GM23248 (cell line): ENCODE measurements around the gene ETS1. TPM values are rescaled to one million over a fixed set of nuclear protein-coding genes. Genes with fewer than 3 reads are reported as not detected.

ENCODE experiments used
- DNase-seq: peaks from one replicate; pipeline ENCODE4 v3.0.0-alpha.2; 2015
- H2AFZ ChIP-seq: fragments of 200-600 bp; sonication (generic); 2 replicates; pipeline ENCODE4 v1.6.1; 2016; ENCODE audit warnings: antibody characterized with exemption
- H3F3A ChIP-seq: fragments of 200-600 bp; sonication (generic); 2 replicates; pipeline ENCODE4 v1.6.1; 2016; ENCODE audit warnings: mild to moderate bottlenecking, antibody characterized with exemption, mixed run types; ENCODE audit not compliant: insufficient read depth
- H3K27ac ChIP-seq: fragments of 200-600 bp; sonication (generic); 2 replicates; pipeline ENCODE4 v1.5.1; 2016; ENCODE audit warnings: mild to moderate bottlenecking
- H3K27me3 ChIP-seq: fragments of 200-600 bp; sonication (generic); replicated peaks from 2 replicates; pipeline ENCODE4 v1.6.1; 2016; ENCODE audit warnings: mild to moderate bottlenecking; ENCODE audit not compliant: insufficient read depth
- H3K36me3 ChIP-seq: fragments of 200-600 bp; sonication (generic); 2 replicates; pipeline ENCODE4 v1.6.1; 2016; ENCODE audit warnings: low read depth, mild to moderate bottlenecking
- H3K4me1 ChIP-seq: fragments of 200-600 bp; sonication (generic); 2 replicates; pipeline ENCODE4 v1.6.1; 2016; ENCODE audit warnings: mild to moderate bottlenecking; ENCODE audit not compliant: insufficient read depth
- H3K4me2 ChIP-seq: fragments of 200-600 bp; sonication (generic); one replicate; pipeline ENCODE4 v1.6.1; 2016; ENCODE audit warnings: mild to moderate bottlenecking; ENCODE audit not compliant: unreplicated experiment
- H3K4me3 ChIP-seq: fragments of 200-600 bp; sonication (generic); 2 replicates; pipeline ENCODE4 v1.5.1; 2016; ENCODE audit warnings: mild to moderate bottlenecking
- H3K79me2 ChIP-seq: fragments of 200-600 bp; sonication (generic); 2 replicates; pipeline ENCODE4 v1.6.1; 2016; ENCODE audit warnings: mild to moderate bottlenecking; ENCODE audit not compliant: insufficient read depth
- H3K9ac ChIP-seq: fragments of 200-600 bp; sonication (generic); 2 replicates; pipeline ENCODE4 v1.6.1; 2016; ENCODE audit warnings: mild to moderate bottlenecking
- H3K9me2 ChIP-seq: fragments of 200-600 bp; sonication (generic); 2 replicates; pipeline ENCODE4 v1.6.1; 2016; ENCODE audit warnings: mixed run types, mild to moderate bottlenecking, moderate library complexity; ENCODE audit not compliant: insufficient read depth
- H3K9me3 ChIP-seq: fragments of 200-600 bp; sonication (generic); one replicate; pipeline ENCODE4 v1.6.1; 2017; ENCODE audit warnings: low read depth
- H4K20me1 ChIP-seq: fragments of 200-600 bp; sonication (generic); 2 replicates; pipeline ENCODE4 v1.6.0; 2016; ENCODE audit not compliant: insufficient read depth
- EZH2 ChIP-seq: fragments of 200-600 bp; sonication (generic); IDR thresholded peaks from 2 replicates; pipeline ENCODE4 v1.6.1; 2018; ENCODE audit warnings: antibody characterized with exemption, mild to moderate bottlenecking; ENCODE audit not compliant: insufficient read depth, poor library complexity, severe bottlenecking
- EZH2phosphoT487 ChIP-seq: fragments of 200-600 bp; sonication (generic); IDR thresholded peaks from 2 replicates; pipeline ENCODE4 v1.6.1; 2018; ENCODE audit warnings: antibody characterized with exemption, moderate library complexity, mild to moderate bottlenecking, low read depth; ENCODE audit not compliant: insufficient read depth
- WGBS, 2 experiments: methylation state at CpG; one replicate each; pipeline ENCODE4 v1.1.6; 2015 to 2017; ENCODE audit warnings: low lambda C conversion rate in 2 of 2, low coverage in 1 of 2; ENCODE audit errors: missing lambda C conversion rate in 2 of 2; 5-methylcytosine and 5-hydroxymethylcytosine counted together
- in situ Hi-C: fragments of 300-500 bp; cut with MboI; formaldehyde crosslinking; loops from 2 replicates; pipeline ENCODE4 v1.15.0; 2020
- polyA plus RNA-seq: library from polyadenylated mRNA; unstranded; fragments of >200 nt; fragmentation: Nextera tagmentation; extraction: Ambion mirVana; gene quantifications from 2 replicates; pipeline ENCODE4 v1.2.1, GENCODE V29; 2016
- total RNA-seq: library from RNA; depleted of rRNA; stranded (reverse); fragments of >200 nt; shearing (Covaris generic); gene quantifications from 2 replicates; pipeline ENCODE4 v1.2.3, GENCODE V29; 2014

Gene ETS1
- total and polyA plus RNA-seq, 2 experiments from 2014 or later = 19.9 to 61.0 TPM

GRCh38 chr11:128483211-128483788 lies 104.1 kb downstream of the ETS1 start:
- H3K36me3 ChIP-seq = peaks cover 68% of the 10 kb centered on the region
- in situ Hi-C loops = no loop called here

DNA sequence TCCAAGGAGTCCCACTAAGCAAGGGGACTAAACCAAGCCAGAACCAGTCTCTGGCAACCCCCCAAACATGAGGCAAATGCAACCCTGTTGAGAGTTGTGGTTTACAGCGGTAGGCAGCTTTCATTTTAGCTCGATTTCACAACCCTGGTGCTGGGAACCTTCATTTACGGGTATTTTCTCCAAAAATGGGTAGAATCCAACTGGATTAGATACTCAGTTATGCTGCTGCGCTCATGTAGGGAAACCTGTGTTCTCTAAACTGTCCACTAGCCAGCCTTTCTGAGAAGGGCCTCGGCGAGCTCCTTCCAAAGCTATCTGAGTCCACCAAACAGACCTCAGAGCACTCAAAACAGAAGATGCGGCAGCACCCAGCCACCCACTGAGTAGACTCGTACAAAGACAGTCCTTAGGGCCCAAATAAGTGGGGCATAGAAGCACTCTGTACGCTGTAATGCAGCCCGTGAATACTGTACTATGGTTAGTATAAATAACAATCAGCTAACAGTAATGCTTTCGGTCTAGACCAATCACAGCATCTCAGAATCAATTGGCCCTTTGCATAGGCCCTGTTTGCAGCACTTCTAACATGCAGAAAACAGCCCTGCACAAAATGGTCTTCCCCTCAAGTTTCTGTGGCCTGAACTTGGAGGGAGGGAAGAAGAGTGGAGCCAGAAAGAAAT lies 104.7 kb downstream of the ETS1 start:
- no peak for TF ChIP-seq EZH2phosphoT487
- no peak for TF ChIP-seq EZH2
- H2AFZ ChIP-seq = no peak overlapping the region
- H3K4me1 ChIP-seq = peaks cover 59% of the 10 kb centered on the region
- peak overlapping the region; percentile 31 for H3K4me2 ChIP-seq
- peak; percentile 76 for DNase-seq
- H4K20me1 ChIP-seq = no peaks in the 10 kb centered on the region
- no peaks in the 10 kb centered on the region for H3K9me3 ChIP-seq
- H3K36me3 ChIP-seq = peaks cover 67% of the 10 kb centered on the region
- peak overlapping the region; percentile 53 for H3K9ac ChIP-seq
- H3K79me2 ChIP-seq = peaks cover 98% of the 10 kb centered on the region
- in situ Hi-C loops = no loop called here
- 48% methylated on average over 11 of the region's 11 CpGs for WGBS, 2 experiments
- H3K27ac ChIP-seq = peak overlapping the region; percentile 66
- H3K27me3 ChIP-seq = no peaks in the 10 kb centered on the region
- H3K9me2 ChIP-seq = no peaks in the 10 kb centered on the region
- H3K4me3 ChIP-seq = peak overlapping the region; percentile 1; the same call in 1 of the 2 replicates
- H3F3A ChIP-seq = peaks cover 73% of the 10 kb centered on the region

More at GRCh38 chr11:128483211-128483788, 104.1 kb downstream of the ETS1 start:
- DNase-seq = no peak
- Histone ChIP-seq H4K20me1 (no peaks in the 10 kb centered on the region), H3K9ac (peak overlapping the region; percentile 53; the same call in 1 of the 2 replicates), H2AFZ (no peak overlapping the region), H3K27ac (peak overlapping the region; percentile 66), H3K4me1 (peaks cover 62% of the 10 kb centered on the region), H3K4me3 (no peak overlapping the region), H3K79me2 (peaks cover 98% of the 10 kb centered on the region), H3F3A (peaks cover 75% of the 10 kb centered on the region), H3K9me3 (no peaks in the 10 kb centered on the region), H3K27me3 (no peaks in the 10 kb centered on the region), H3K4me2 (peak overlapping the region; percentile 31), H3K9me2 (no peaks in the 10 kb centered on the region)
- 92 to 94% methylated on average over 7 of the region's 7 CpGs for WGBS, 2 experiments
- TF ChIP-seq EZH2phosphoT487 (no peak), EZH2 (no peak)

GRCh38 chr11:128482092-128482491 lies 105.3 kb downstream of the ETS1 start:
- H4K20me1 ChIP-seq = no peaks in the 10 kb centered on the region
- H3K27me3 ChIP-seq = no peaks in the 10 kb centered on the region
- peaks cover 98% of the 10 kb centered on the region for H3K79me2 ChIP-seq
- H3K36me3 ChIP-seq = peaks cover 69% of the 10 kb centered on the region
- 97 to 100% methylated on average over 3 of the region's 3 CpGs for WGBS, 2 experiments
- H3K27ac ChIP-seq = peak overlapping the region; percentile 66
- TF ChIP-seq EZH2phosphoT487 (no peak), EZH2 (no peak)
- H3K9me2 ChIP-seq = no peaks in the 10 kb centered on the region
- no peaks in the 10 kb centered on the region for H3K9me3 ChIP-seq
- DNase-seq = no peak
- peaks cover 73% of the 10 kb centered on the region for H3F3A ChIP-seq
- no peak overlapping the region for H2AFZ ChIP-seq
- in situ Hi-C loops = no loop called here
- peak overlapping the region; percentile 31 for H3K4me2 ChIP-seq
- H3K4me3 ChIP-seq = peak overlapping the region; percentile 1; the same call in 1 of the 2 replicates
- peaks cover 59% of the 10 kb centered on the region for H3K4me1 ChIP-seq
- peak overlapping the region; percentile 53 for H3K9ac ChIP-seq

DNA sequence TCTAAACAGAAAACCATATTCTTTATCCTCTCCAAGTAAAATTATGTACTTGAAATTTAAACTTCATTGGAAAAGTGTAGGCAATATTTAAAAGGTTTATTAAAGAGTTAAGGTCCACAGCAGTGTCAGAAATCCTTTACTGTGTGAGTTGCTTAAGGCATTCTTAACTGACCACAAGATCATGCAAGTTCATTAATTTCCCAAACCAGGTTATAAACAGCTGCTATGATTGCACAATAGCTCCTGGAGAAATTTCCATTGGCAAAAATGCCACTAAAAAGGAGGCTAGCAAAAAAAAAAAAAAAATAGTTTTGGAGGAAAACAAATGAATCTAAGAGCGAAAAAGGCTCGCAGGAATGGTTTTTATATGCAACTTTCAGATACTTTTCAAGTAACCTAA lies 106.2 kb downstream of the ETS1 start:
- TF ChIP-seq EZH2 (no peak), EZH2phosphoT487 (no peak)
- no peaks in the 10 kb centered on the region for H3K9me2 ChIP-seq
- no peaks in the 10 kb centered on the region for H4K20me1 ChIP-seq
- peaks cover 57% of the 10 kb centered on the region for H3K4me1 ChIP-seq
- peak overlapping the region; percentile 31 for H3K4me2 ChIP-seq
- 0 out of 2 replicates have a peak overlapping the region, but pooled peaks have one; percentile 10 for H3K4me3 ChIP-seq
- peaks cover 98% of the 10 kb centered on the region for H3K79me2 ChIP-seq
- H3K36me3 ChIP-seq = peaks cover 69% of the 10 kb centered on the region
- no peaks in the 10 kb centered on the region for H3K9me3 ChIP-seq
- H3K27ac ChIP-seq = peak overlapping the region; percentile 66
- no peaks in the 10 kb centered on the region for H3K27me3 ChIP-seq
- peaks cover 74% of the 10 kb centered on the region for H3F3A ChIP-seq
- peak overlapping the region; percentile 53 for H3K9ac ChIP-seq
- in situ Hi-C loops = no loop called here
- WGBS, 2 experiments = 6 to 7% methylated on average over 2 of the region's 2 CpGs
- H2AFZ ChIP-seq = no peak overlapping the region
- DNase-seq = peak; percentile 84
